A673 (cell line): ENCODE results near the gene RUSF1. TPM values are rescaled to one million over a fixed set of nuclear protein-coding genes. Genes with fewer than 3 reads are reported as not detected.
"Not testable (repeated sequence)": the region's sequence is repeated elsewhere in the genome, so short reads cannot be mapped to it uniquely, and the experiment has no call there.

Source experiments
- BruUV-seq: library from RNA; stranded (reverse); fragments of 400-500 nt; replicated peaks from 2 replicates; lab custom pipeline; 2021; lab: Mats Ljungman, UMichigan
- CTCF ChIA-PET: fragments of 300-600 bp; sonication (Branson Sonifier 250); formaldehyde crosslinking; loops from one replicate; lab custom pipeline; 2022; ENCODE audit warnings: antibody characterized with exemption; lab: Charles Lee
- POLR2A ChIA-PET: fragments of 300-600 bp; sonication (Branson Sonifier 250); formaldehyde crosslinking; loops from one replicate; lab custom pipeline; 2022; ENCODE audit warnings: antibody characterized with exemption; ENCODE audit not compliant: low non-redundant PET; lab: Charles Lee
- DNase-seq: peaks from one replicate; pipeline ENCODE4 v3.0.0-alpha.2; 2015; ENCODE audit warnings: low spot score
- H3K27ac ChIP-seq: fragments of 200-600 bp; sonication (generic); 2 replicates; pipeline ENCODE4 v1.5.1; 2016; ENCODE audit warnings: mixed run types, low read depth, mild to moderate bottlenecking, mixed read lengths, antibody characterized with exemption, low read length; ENCODE audit not compliant: poor library complexity, severe bottlenecking
- H3K27me3 ChIP-seq: fragments of 200-600 bp; sonication (generic); replicated peaks from 2 replicates; pipeline ENCODE4 v1.6.1; 2017; ENCODE audit warnings: mixed run types, low read depth, mild to moderate bottlenecking, mixed read lengths, antibody characterized with exemption, low read length; ENCODE audit not compliant: insufficient read depth, poor library complexity
- H3K36me3 ChIP-seq: fragments of 200-600 bp; sonication (generic); 2 replicates; pipeline ENCODE4 v1.6.1; 2016; ENCODE audit warnings: mixed run types, mild to moderate bottlenecking, mixed read lengths, antibody characterized with exemption, low read length; ENCODE audit not compliant: insufficient read depth, poor library complexity, severe bottlenecking
- H3K4me1 ChIP-seq: fragments of 200-600 bp; sonication (generic); 2 replicates; pipeline ENCODE4 v1.6.1; 2017; ENCODE audit warnings: mixed run types, mild to moderate bottlenecking, mixed read lengths, antibody characterized with exemption, low read length; ENCODE audit not compliant: insufficient read depth, poor library complexity, severe bottlenecking
- H3K4me3 ChIP-seq: fragments of 200-600 bp; sonication (generic); 2 replicates; pipeline ENCODE4 v1.5.1; 2016; ENCODE audit warnings: low read depth, mixed run types, mild to moderate bottlenecking, mixed read lengths, low read length; ENCODE audit not compliant: poor library complexity, severe bottlenecking
- H3K9me3 ChIP-seq: fragments of 200-600 bp; sonication (generic); 2 replicates; pipeline ENCODE4 v1.6.1; 2016; ENCODE audit warnings: mixed run types, low read depth, mild to moderate bottlenecking, mixed read lengths, antibody characterized with exemption, low read length; ENCODE audit not compliant: poor library complexity, severe bottlenecking
- EZH2 ChIP-seq: fragments of 200-600 bp; sonication (generic); IDR thresholded peaks from 2 replicates; pipeline ENCODE4 v1.6.1; 2017; ENCODE audit warnings: borderline replicate concordance, low read depth, mild to moderate bottlenecking, mixed read lengths, antibody characterized with exemption, low read length; ENCODE audit not compliant: poor library complexity, severe bottlenecking
- intact Hi-C: fragments of 100-400 bp; cut with micrococcal nuclease; formaldehyde crosslinking; loops from one replicate; pipeline ENCODE4 v1.10.0; 2022; ENCODE audit not compliant: unreplicated experiment
- total RNA-seq: library from RNA; stranded (reverse); gene quantifications from 2 replicates; pipeline ENCODE4 v1.2.3, GENCODE V29; 2021
- TF ChIP-seq, protein P1 (sequence below): fragments of 300-800, 200-600 bp; sonication (generic); conservative IDR thresholded peaks from 2 replicates; pipeline ENCODE4 v1.5.1; 2017; ENCODE audit warnings: low read depth, mild to moderate bottlenecking, antibody characterized with exemption, low read length, moderate library complexity, mixed read lengths

RUSF1 gene
- total RNA-seq, 1 experiment from 2014 or later = 41.9 TPM

DNA sequence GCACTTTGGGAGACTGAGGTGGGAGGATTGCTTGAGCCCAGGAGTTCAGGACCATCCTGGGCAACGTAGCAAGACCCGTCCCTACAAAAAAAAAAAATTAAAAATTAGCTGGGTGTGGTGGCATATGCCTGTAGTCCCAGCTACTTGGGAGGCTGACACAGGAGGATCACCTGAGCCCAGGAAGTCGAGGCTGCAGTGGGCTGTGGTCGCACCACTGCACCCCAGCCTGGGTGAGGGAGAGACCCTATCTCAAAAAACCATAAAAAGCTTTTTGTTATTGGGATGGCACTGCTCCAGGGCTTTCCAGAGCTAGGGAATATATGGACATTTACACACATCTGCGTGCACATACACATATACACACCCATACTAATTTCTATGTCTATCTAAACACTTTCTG is 57.0 kb downstream of the RUSF1 start:
- H3K27ac ChIP-seq = no peak overlapping the region
- no TSS peak for BruUV-seq
- intact Hi-C loops = loop anchor here (5.0 to 10.0 kb wide), 2 partner anchors 244 to 416 kb away; no protein-coding TSS in a partner anchor

DNA sequence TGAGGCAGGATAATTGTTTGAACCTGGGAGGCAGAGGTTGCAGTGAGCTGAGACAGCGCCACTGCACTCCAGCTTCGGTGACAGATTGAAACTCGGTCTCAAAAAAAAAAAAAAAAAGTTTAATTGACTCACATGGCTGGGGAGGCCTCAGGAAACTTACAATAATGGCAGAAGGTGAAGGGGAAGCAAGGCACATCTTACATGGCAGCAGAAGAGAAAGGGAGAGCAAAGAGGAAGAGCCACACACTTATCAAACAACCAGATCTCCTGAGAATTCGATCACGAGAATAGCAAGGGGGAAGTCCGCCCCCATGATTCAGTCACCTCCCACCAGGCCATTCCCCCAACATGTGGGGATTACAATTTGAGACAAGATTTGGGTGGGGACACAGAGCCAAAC is 62.3 kb downstream of the RUSF1 start:
- CTCF ChIA-PET = interaction anchor here (0.6 kb wide), 1 partner anchor 34 kb away, joined by 6 read pairs; no protein-coding TSS in a partner anchor
- BruUV-seq, intact Hi-C loops: not testable (repeated sequence)

More for the DNA sequence above, 57.0 kb downstream of the RUSF1 start:
- Histone ChIP-seq H3K36me3 (no peaks in the 10 kb centered on the region), H3K4me1 (peaks cover 46% of the 10 kb centered on the region), H3K4me3 (no peak overlapping the region), H3K27me3 (no peaks in the 10 kb centered on the region), H3K9me3 (no peaks in the 10 kb centered on the region)
- no peak for TF ChIP-seq EZH2
- TF ChIP-seq, protein P1, sequence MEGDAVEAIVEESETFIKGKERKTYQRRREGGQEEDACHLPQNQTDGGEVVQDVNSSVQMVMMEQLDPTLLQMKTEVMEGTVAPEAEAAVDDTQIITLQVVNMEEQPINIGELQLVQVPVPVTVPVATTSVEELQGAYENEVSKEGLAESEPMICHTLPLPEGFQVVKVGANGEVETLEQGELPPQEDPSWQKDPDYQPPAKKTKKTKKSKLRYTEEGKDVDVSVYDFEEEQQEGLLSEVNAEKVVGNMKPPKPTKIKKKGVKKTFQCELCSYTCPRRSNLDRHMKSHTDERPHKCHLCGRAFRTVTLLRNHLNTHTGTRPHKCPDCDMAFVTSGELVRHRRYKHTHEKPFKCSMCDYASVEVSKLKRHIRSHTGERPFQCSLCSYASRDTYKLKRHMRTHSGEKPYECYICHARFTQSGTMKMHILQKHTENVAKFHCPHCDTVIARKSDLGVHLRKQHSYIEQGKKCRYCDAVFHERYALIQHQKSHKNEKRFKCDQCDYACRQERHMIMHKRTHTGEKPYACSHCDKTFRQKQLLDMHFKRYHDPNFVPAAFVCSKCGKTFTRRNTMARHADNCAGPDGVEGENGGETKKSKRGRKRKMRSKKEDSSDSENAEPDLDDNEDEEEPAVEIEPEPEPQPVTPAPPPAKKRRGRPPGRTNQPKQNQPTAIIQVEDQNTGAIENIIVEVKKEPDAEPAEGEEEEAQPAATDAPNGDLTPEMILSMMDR = no peak
- POLR2A ChIA-PET = no interaction called here
- DNase-seq = no peak
- CTCF ChIA-PET = interaction anchor here (1.0 to 1.2 kb wide), 2 partner anchors 9 to 15 kb away, joined by 3 to 5 read pairs; no protein-coding TSS in a partner anchor

DNA sequence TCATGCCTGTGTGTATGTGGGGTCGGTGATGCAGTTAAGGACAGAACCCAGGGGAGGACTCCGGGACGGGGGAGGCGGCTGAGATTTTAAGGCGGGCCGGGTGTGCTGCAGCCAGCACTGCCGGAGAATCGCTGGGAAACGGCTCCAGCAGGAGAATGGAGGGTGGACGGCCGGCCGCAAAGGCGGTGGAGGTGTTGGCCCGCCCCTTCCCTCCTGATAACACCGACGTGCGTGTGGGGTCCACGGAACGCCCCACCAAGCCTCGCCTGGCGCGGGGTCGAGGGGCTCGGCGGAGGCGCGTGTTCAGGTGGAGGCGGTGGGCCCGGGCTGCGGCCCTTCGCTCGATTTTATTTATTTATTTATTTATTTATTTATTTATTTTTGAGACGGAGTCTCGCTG is 66.2 kb downstream of the RUSF1 start:
- no peaks in the 10 kb centered on the region for H3K36me3 ChIP-seq
- CTCF ChIA-PET = interaction anchor here (1.0 kb wide), 1 partner anchor 457 kb away, joined by 4 read pairs; the partner anchor contains the start of gene HSD3B7
- no TSS peak for BruUV-seq
- no peaks in the 10 kb centered on the region for H3K27me3 ChIP-seq
- no peaks in the 10 kb centered on the region for H3K4me1 ChIP-seq
- POLR2A ChIA-PET = no interaction called here
- no peak overlapping the region for H3K4me3 ChIP-seq
- intact Hi-C loops = loop anchor here (2.0 to 5.0 kb wide), 3 partner anchors 240 to 489 kb away; partner anchors contain the start of genes HSD3B7 and PYCARD
- H3K27ac ChIP-seq = no peak overlapping the region
- DNase-seq = no peak
- H3K9me3 ChIP-seq = no peaks in the 10 kb centered on the region
- TF ChIP-seq, protein P1 = no peak
- no peak for TF ChIP-seq EZH2

More for the DNA sequence above, 62.3 kb downstream of the RUSF1 start:
- DNase-seq, H3K36me3 ChIP-seq, H3K4me3 ChIP-seq, H3K27me3 ChIP-seq, H3K27ac ChIP-seq, H3K4me1 ChIP-seq, H3K9me3 ChIP-seq, POLR2A ChIA-PET: not testable (repeated sequence)
